ENCODE measurements around the gene GOPC.

- TF ChIP-seq CTCF (conservative IDR thresholded peaks at IDR 0.05; ENCODE audit: low read length) (no peak), EZH2phosphoT487 (IDR thresholded peaks at IDR 0.05; ENCODE audit: borderline replicate concordance) (no peak)
Observed at GRCh38 chr6:117629119-117629660, 26.9 kb upstream of the GOPC start.
